Measurements from ENCODE around the gene AHSA1. TPM values are rescaled to one million over a fixed set of nuclear protein-coding genes. Genes with fewer than 3 reads are reported as not detected.
A peak's percentile ranks its signal among the peaks of the same experiment; 100 is the strongest.

AHSA1 gene
- total RNA-seq, 3 donors from 2014 or later (not counting 1 experiment from before 2014, with no cell fraction given), result 70.4 to 101 (median 94.3) TPM

DNA sequence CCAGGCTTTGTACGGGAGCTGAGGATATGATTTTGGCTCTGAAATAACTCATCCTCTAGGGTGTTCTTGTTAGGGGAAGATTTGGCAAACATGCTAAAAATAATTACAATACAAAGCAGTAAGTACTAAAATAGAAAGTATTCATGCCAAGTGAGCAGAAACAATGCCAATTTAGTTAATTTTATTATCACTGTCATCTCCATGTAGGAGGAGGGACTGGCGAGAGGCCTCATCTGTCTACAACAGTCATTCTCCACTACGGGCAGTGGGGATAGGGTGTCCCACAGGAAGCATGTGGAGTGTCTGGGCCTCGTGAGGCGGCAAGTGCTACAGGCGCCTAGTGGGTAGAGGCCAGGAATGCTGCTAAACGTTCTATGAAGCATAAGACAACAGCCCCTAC, 37.4 kb downstream of the AHSA1 start:
- Mint-ChIP-seq H3K36me3 (no peaks in the 10 kb centered on the region), H3K27ac (no peak overlapping the region), H3K4me1 (peaks cover 0 to 10% of the 10 kb centered on the region in 2 donors), H3K4me3 (no peak overlapping the region), H3K9me3 (no peaks in the 10 kb centered on the region), H3K27me3 (ENCODE audit: low read depth in 2 of 2) (peaks cover 0 to 22% of the 10 kb centered on the region in 2 donors)
- peaks cover 10% of the 10 kb centered on the region for H3K4me1 ChIP-seq (ENCODE audit: control insufficient read depth, insufficient read depth, low read length)
- no peak overlapping the region for H3K27ac ChIP-seq (ENCODE audit: low read length)
- intact Hi-C loops (cut with micrococcal nuclease), result no loop called here
- peaks cover 10% of the 10 kb centered on the region for H3K27me3 ChIP-seq (ENCODE audit: control insufficient read depth, insufficient read depth, low read length)
- H3K9me3 ChIP-seq (ENCODE audit: control insufficient read depth, insufficient read depth, low read length), result no peaks in the 10 kb centered on the region
- DNase-seq, result no peak
- H3K4me3 ChIP-seq (ENCODE audit: low read length), result no peak overlapping the region
- no peaks in the 10 kb centered on the region for H3K36me3 ChIP-seq (ENCODE audit: control insufficient read depth, insufficient read depth, low read length)
- TF ChIP-seq, protein P1, sequence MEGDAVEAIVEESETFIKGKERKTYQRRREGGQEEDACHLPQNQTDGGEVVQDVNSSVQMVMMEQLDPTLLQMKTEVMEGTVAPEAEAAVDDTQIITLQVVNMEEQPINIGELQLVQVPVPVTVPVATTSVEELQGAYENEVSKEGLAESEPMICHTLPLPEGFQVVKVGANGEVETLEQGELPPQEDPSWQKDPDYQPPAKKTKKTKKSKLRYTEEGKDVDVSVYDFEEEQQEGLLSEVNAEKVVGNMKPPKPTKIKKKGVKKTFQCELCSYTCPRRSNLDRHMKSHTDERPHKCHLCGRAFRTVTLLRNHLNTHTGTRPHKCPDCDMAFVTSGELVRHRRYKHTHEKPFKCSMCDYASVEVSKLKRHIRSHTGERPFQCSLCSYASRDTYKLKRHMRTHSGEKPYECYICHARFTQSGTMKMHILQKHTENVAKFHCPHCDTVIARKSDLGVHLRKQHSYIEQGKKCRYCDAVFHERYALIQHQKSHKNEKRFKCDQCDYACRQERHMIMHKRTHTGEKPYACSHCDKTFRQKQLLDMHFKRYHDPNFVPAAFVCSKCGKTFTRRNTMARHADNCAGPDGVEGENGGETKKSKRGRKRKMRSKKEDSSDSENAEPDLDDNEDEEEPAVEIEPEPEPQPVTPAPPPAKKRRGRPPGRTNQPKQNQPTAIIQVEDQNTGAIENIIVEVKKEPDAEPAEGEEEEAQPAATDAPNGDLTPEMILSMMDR (IDR thresholded peaks at IDR 0.05), result no peak
- ATAC-seq, result no peak
- WGBS (ENCODE audit: insufficient coverage), result 80% methylated on average over 2 of the region's 7 CpGs

DNA sequence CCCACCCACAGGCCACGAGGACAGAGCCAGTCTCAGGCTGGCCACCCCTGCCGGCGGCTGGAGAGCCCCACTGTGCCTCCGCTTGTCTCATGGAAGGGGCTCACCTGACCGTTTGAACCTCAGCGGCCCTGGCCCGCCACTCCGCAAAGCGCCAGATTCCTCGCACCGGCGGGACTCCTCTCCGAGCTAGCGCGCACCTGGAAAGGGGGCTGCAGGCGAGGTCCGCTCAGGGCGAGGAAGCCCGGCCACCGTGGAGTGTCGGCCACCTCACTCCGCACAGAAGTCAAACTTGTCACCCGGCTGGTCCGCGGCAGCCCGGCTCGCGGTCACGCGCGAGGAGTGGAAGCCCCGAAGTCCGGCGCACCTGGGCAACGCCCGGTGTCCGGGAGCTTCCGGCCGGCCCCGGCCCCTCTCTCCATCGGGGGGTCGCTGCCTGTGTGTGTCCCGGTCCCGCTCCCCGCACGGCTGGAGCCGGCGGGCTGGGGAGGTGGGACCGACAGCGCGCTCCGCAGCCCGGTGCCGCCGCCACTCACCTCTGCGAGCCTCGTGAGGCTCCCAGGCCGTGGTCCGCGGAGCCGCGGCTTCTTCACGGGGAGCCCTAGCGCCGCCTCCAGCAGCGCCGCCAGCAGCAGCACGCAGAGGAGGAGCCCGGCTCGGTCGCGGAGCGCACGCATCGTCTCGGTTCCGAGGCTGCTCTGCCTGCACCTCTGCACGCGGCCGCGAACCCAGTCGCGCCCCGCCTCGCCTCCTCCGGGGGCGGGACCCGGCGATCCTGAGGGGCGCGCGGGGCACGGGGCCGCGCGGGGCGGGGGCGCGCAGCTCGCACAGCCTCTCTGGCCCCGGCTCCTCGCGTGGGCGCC, 40.5 kb downstream of the AHSA1 start, which contains the start of gene ISM2:
Gene ISM2 (minus strand): TSS at position 697 of the 860 bp plus-strand sequence. CDS start 23 bp downstream, at position 674.
- TF ChIP-seq, protein P1 (IDR thresholded peaks at IDR 0.05), result no peak
- Mint-ChIP-seq H3K4me3 (peak within 1 kb of the TSS; percentile 78), H3K4me1 (peaks cover 0 to 10% of the 10 kb centered on the region in 2 donors), H3K36me3 (no peaks in the 10 kb centered on the region), H3K9me3 (peaks cover 0 to 2% of the 10 kb centered on the region in 2 donors), H3K27ac (no peak within 1 kb of the TSS), H3K27me3 (ENCODE audit: low read depth in 2 of 2) (peaks cover 0 to 22% of the 10 kb centered on the region in 2 donors)
- intact Hi-C loops (cut with micrococcal nuclease), result no loop called here
- ATAC-seq (peak; percentile 86 to 92 (median 90)), DNase-seq (peak; percentile 34 to 58)
- Histone ChIP-seq H3K27me3 (ENCODE audit: control insufficient read depth, insufficient read depth, low read length) (peaks cover 10% of the 10 kb centered on the region), H3K4me1 (ENCODE audit: control insufficient read depth, insufficient read depth, low read length) (peaks cover 10% of the 10 kb centered on the region), H3K4me3 (ENCODE audit: low read length) (peak within 1 kb of the TSS; percentile 16), H3K27ac (ENCODE audit: low read length) (no peak within 1 kb of the TSS), H3K9me3 (ENCODE audit: control insufficient read depth, insufficient read depth, low read length) (no peaks in the 10 kb centered on the region), H3K36me3 (ENCODE audit: control insufficient read depth, insufficient read depth, low read length) (no peaks in the 10 kb centered on the region)
- WGBS (ENCODE audit: insufficient coverage), result 2% methylated on average over 104 of the region's 104 CpGs

DNA sequence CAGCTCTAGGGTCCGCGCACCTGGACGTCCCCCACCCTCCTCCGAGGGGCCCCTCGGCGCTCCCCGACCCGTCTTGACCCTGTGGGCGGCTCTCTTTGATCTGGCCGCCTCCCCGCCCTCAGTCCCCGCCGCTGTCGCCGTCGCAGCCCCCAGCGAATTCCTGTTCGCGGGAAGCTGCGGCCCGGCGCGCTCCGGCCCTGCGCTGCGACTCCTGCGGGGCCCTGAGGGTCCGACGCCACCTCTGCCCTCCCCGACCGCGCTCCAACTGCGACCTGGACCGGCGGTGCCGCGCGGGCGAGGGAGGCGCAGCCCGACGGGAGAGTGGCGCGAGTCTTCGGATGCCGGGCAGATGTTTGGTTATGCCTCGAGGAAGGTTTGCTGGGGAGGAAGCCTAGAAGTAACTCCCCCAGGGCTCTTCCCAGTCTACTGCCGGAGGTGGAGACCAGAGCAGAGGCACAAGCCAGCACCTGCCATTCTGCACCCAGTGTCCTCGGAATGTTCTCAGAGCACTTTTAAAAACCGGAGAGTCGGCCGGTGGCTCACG, 41.2 kb downstream of the AHSA1 start:
- WGBS (ENCODE audit: insufficient coverage), result 4% methylated on average over 53 of the region's 53 CpGs
- no peak for DNase-seq
- Mint-ChIP-seq H3K27ac (no peak overlapping the region), H3K4me3 (peak overlapping the region; percentile 71), H3K36me3 (no peaks in the 10 kb centered on the region), H3K9me3 (peaks cover 0 to 2% of the 10 kb centered on the region in 2 donors), H3K4me1 (peaks cover 0 to 10% of the 10 kb centered on the region in 2 donors), H3K27me3 (ENCODE audit: low read depth in 2 of 2) (peaks cover 0 to 22% of the 10 kb centered on the region in 2 donors)
- Histone ChIP-seq H3K27me3 (ENCODE audit: control insufficient read depth, insufficient read depth, low read length) (peaks cover 10% of the 10 kb centered on the region), H3K4me3 (ENCODE audit: low read length) (peak overlapping the region; percentile 16), H3K9me3 (ENCODE audit: control insufficient read depth, insufficient read depth, low read length) (no peaks in the 10 kb centered on the region), H3K36me3 (ENCODE audit: control insufficient read depth, insufficient read depth, low read length) (no peaks in the 10 kb centered on the region), H3K27ac (ENCODE audit: low read length) (no peak overlapping the region), H3K4me1 (ENCODE audit: control insufficient read depth, insufficient read depth, low read length) (peaks cover 10% of the 10 kb centered on the region)
- peak in 2 of 3 donors; percentile 6 to 27 for ATAC-seq
- intact Hi-C loops (cut with micrococcal nuclease), result no loop called here
- TF ChIP-seq, protein P1 (IDR thresholded peaks at IDR 0.05), result no peak

Data from natural killer cell (primary cell).